Kidney (tissue), 14 donors: ENCODE data around the gene CEP20. TPM values are rescaled to one million over a fixed set of nuclear protein-coding genes. Genes with fewer than 3 reads are reported as not detected.

Source experiments
- DNase-seq, 5 donors: peaks; one replicate each; pipeline ENCODE4 v3.0.0-alpha.2; 2013 to 2020
- FAIRE-seq: peaks from 2 replicates; lab custom pipeline; 2012; peaks lifted over from hg19 to GRCh38; lab: Jason Lieb, UNC
- H3K27ac ChIP-seq, 2 donors: one replicate each; pipeline ENCODE4 v1.7.0; 2013; ENCODE audit warnings: low read depth in 2 of 2, low read length in 2 of 2, inconsistent platforms in 1 of 2
- H3K27me3 ChIP-seq: one replicate; pipeline ENCODE4 v1.7.1; 2013; ENCODE audit warnings: low read length, inconsistent platforms; ENCODE audit not compliant: control insufficient read depth, insufficient read depth
- H3K36me3 ChIP-seq, 3 donors: one replicate each; pipeline versions ENCODE4 v1.7.0 to v1.7.1; 2013; ENCODE audit warnings: low read length in 3 of 3, control low read depth in 1 of 3, inconsistent platforms in 1 of 3; ENCODE audit not compliant: insufficient read depth in 3 of 3, control insufficient read depth in 2 of 3
- H3K4me1 ChIP-seq, 3 donors: one replicate each; pipeline versions ENCODE4 v1.7.0 to v1.7.1; 2013; ENCODE audit warnings: low read length in 3 of 3, inconsistent platforms in 1 of 3, low read depth in 1 of 3; ENCODE audit not compliant: control insufficient read depth in 2 of 3, insufficient read depth in 2 of 3
- H3K4me3 ChIP-seq, 3 donors: one replicate each; pipeline versions ENCODE4 v1.7.0 to v1.8.1; 2013; ENCODE audit warnings: low read length in 3 of 3, control low read depth in 1 of 3, inconsistent platforms in 1 of 3
- H3K9ac ChIP-seq, 3 donors: one replicate each; pipeline versions ENCODE4 v1.7.0 to v1.7.1; 2013; ENCODE audit warnings: low read length in 3 of 3, control low read depth in 1 of 3, inconsistent platforms in 1 of 3
- H3K9me3 ChIP-seq, 3 donors: one replicate each; pipeline versions ENCODE4 v1.7.0 to v1.7.1; 2013; ENCODE audit warnings: low read length in 3 of 3, control low read depth in 1 of 3, inconsistent platforms in 1 of 3; ENCODE audit not compliant: control insufficient read depth in 2 of 3, insufficient read depth in 1 of 3
- intact Hi-C: fragments of 100-400 bp; cut with DNase I; formaldehyde crosslinking; loops from one replicate; pipeline ENCODE4 v1.11.1; 2022
- polyA plus RNA-seq: library from polyadenylated mRNA; stranded (reverse); fragments of 350-450 nt; fragmentation: Illumina TruSeq; extraction: RNeasy Lipid Tissue Mini Kit (QIAGEN cat#74804); gene quantifications from one replicate; pipeline ENCODE4 v1.2.3, GENCODE V29; 2014; ENCODE audit warnings: low read depth, low replicate concordance; ENCODE audit not compliant: insufficient read depth
- total RNA-seq: library from RNA; stranded (reverse); fragmentation: NEBNext Ultra II Directional; extraction: Animal tissue kit (Norgen Biotek cat#: 25700); gene quantifications from one replicate; pipeline ENCODE4 v1.2.1, GENCODE V29; 2021
- TF ChIP-seq, protein P1 (sequence below): IDR thresholded peaks from 3 replicates; pipeline ENCODE4 v1.5.1; 2012; ENCODE audit warnings: mild to moderate bottlenecking, moderate library complexity, borderline replicate concordance; ENCODE audit not compliant: insufficient read depth; ENCODE audit errors: extremely low read depth
- donor health status: control.
- donor health status: control.
- donor health status: control.
- donor health status: control.
- donor health status: control.
- donor health status: DM: yes; HTN: yes; CAD: no.
- donor health status: Normal renal cell carcinoma (clear cell type).

The CEP20 gene
- total and polyA plus RNA-seq, 2 donors from 2014 or later = 24.8 to 28.9 TPM

DNA sequence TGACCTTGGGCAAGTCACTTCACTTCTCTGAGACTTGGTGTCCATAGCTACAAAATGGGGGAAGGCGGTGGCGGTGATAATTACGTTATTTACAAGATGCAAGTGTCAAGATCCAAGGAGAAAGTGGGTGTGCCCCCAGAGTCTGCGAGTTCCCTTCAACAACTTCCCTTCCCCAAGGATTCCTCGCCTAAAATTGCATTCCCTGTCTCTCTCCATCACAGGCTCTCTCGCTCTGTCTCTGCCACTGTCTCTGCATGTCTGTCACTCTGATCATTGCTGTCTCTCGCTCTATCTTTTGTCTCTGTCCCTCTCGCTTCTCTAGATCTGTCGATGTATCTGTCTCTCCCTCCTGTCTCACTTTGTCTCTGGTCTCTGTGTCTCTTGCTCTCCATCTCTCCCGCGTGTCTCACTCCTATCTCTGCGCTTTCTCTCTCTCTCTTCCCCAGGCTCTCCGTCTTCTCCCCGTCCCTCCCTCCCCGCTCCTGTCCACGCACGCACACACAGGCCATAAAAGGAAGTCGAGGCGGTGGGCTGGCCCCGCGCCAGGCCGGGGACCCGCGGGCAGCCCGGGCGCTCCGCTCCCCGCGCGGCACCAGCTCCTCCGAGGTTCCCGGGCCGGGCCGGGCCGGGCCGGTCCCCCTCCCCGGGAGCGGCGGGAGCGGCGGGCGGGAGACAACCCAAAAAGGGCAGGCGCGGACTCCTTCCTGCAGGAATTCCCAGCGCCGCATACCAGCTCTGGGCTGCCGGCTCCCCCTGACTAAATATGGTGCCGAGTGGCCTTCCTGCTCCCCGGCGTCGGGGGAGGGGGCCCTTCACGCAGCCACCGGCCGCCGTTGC is 30.5 kb downstream of the CEP20 start:
- no peaks in the 10 kb centered on the region for H3K36me3 ChIP-seq
- H3K4me1 ChIP-seq = peaks cover 0 to 6% (median 0%) of the 10 kb centered on the region in 3 donors
- TF ChIP-seq, protein P1, sequence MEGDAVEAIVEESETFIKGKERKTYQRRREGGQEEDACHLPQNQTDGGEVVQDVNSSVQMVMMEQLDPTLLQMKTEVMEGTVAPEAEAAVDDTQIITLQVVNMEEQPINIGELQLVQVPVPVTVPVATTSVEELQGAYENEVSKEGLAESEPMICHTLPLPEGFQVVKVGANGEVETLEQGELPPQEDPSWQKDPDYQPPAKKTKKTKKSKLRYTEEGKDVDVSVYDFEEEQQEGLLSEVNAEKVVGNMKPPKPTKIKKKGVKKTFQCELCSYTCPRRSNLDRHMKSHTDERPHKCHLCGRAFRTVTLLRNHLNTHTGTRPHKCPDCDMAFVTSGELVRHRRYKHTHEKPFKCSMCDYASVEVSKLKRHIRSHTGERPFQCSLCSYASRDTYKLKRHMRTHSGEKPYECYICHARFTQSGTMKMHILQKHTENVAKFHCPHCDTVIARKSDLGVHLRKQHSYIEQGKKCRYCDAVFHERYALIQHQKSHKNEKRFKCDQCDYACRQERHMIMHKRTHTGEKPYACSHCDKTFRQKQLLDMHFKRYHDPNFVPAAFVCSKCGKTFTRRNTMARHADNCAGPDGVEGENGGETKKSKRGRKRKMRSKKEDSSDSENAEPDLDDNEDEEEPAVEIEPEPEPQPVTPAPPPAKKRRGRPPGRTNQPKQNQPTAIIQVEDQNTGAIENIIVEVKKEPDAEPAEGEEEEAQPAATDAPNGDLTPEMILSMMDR = no peak
- intact Hi-C loops = no loop called here
- H3K27me3 ChIP-seq = peaks cover 20% of the 10 kb centered on the region
- DNase-seq (peak; percentile 21 to 83 (median 53)), FAIRE-seq (no peak)
- H3K4me3 ChIP-seq = peak overlapping the region; percentile 61 to 79 (median 61)
- no peaks in the 10 kb centered on the region for H3K9me3 ChIP-seq
- H3K27ac ChIP-seq = no peak overlapping the region
- H3K9ac ChIP-seq = peak overlapping the region in 2 of 3 donors; percentile 12 to 29

DNA sequence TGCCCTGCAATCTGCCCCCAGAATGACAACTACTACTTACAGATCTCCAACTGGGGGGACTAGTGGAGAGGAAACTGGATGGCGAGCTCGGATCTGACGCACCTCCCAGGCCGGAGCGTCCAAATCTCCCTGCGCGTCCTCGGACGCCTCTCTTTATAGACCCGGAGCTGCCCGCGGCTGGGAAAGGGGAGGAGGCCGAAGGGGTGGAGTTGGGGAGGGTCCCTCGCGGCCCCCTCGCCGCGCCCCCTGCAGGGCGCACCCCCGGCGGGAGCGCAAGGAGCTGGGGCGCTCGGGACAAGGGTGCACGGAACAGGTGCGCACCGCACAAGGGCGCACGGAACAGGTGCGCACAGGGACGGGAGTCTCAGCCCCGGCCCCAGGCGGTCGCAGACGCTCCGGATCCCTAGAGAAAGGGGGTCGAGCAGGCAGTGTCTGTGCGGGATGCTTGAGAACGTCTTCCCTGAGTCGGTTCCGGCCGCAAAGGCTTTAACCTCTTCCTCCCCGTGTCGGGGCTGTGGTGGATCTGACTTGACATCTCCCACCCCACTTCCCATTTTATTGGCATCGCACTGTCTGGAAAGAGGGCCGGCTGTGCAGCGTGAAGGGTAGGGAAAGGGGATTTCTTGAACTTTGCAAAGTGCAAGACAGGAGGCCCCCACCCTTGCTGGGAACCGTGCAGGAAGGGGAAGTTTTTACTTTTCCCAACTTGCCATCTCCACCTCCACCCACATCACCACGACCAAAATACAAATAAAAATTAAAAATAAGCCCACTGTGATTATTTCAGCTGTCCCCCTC is 31.3 kb downstream of the CEP20 start, which contains the start of gene MYH11:
TSS of gene MYH11 (minus strand) at position 128 of the 798 bp plus-strand sequence. CDS start 18,776 bp downstream, outside the sequence.
- peak in 2 of 5 donors; percentile 10 to 14 for DNase-seq
- no peak for FAIRE-seq

DNA sequence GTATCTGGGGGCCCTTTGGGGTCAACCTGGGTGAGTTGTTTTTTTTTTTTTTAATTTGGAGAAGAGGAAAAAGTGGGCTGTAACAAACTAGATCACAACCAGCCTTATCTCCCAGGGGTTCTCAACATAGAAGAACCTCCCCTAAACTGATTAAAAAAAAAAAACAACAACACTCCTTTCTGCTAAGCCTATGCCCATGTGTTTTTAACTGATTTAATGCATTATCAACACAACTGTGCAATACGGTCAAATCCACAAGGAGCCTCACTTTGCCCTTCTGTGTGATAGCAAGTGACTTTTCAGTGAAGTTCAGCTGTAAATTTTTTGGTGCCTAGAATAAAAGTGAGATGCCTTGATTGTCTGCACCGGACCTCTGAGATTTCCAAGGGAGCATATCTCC is 32.2 kb downstream of the CEP20 start:
- H3K4me3 ChIP-seq = no peak overlapping the region
- FAIRE-seq = no peak
- intact Hi-C loops = no loop called here

More for the DNA sequence above, 31.3 kb downstream of the CEP20 start, which contains the start of gene MYH11:
- H3K4me1 ChIP-seq = peaks cover 0 to 6% (median 0%) of the 10 kb centered on the region in 3 donors
- H3K9ac ChIP-seq = peak within 1 kb of the TSS in 2 of 3 donors; percentile 12 to 29
- peak within 1 kb of the TSS; percentile 61 to 79 (median 61) for H3K4me3 ChIP-seq
- peaks cover 20% of the 10 kb centered on the region for H3K27me3 ChIP-seq
- H3K27ac ChIP-seq = no peak within 1 kb of the TSS
- no peaks in the 10 kb centered on the region for H3K9me3 ChIP-seq
- no peaks in the 10 kb centered on the region for H3K36me3 ChIP-seq
- TF ChIP-seq, protein P1 = no peak
- intact Hi-C loops = no loop called here

More for the DNA sequence above, 32.2 kb downstream of the CEP20 start:
- TF ChIP-seq, protein P1 = no peak
- Histone ChIP-seq H3K9me3 (no peaks in the 10 kb centered on the region), H3K4me1 (peaks cover 0 to 6% (median 0%) of the 10 kb centered on the region in 3 donors), H3K27ac (no peak overlapping the region), H3K27me3 (peaks cover 20% of the 10 kb centered on the region), H3K36me3 (no peaks in the 10 kb centered on the region), H3K9ac (no peak overlapping the region)
- no peak for DNase-seq
